Kidney epithelial cell (primary cell): ENCODE data around the gene HTRA3. TPM values are rescaled to one million over a fixed set of nuclear protein-coding genes. Genes with fewer than 3 reads are reported as not detected.

Experiments used
- DNase-seq: peaks from one replicate; pipeline ENCODE4 v3.0.0-alpha.2; 2010; ENCODE audit warnings: low read depth
- H3K27me3 ChIP-seq: 2 replicates; pipeline ENCODE4 v1.6.0; 2011; ENCODE audit warnings: low read length; ENCODE audit not compliant: control insufficient read depth, insufficient read depth
- H3K36me3 ChIP-seq: 2 replicates; pipeline ENCODE4 v1.5.1; 2011; ENCODE audit warnings: low read length; ENCODE audit not compliant: control insufficient read depth, insufficient read depth
- H3K4me3 ChIP-seq: 2 replicates; pipeline ENCODE4 v1.5.1; 2011; ENCODE audit warnings: low read depth, mild to moderate bottlenecking, control low read depth, low read length
- CTCF ChIP-seq: IDR thresholded peaks from 2 replicates; pipeline ENCODE4 v1.5.1; 2011; ENCODE audit warnings: mild to moderate bottlenecking, moderate library complexity, low read length, control low read depth, inconsistent platforms; ENCODE audit not compliant: insufficient read depth, poor library complexity, severe bottlenecking
- total RNA-seq: library from RNA; depleted of rRNA; stranded (reverse); fragments of >200 nt; gene quantifications from 2 replicates; pipeline ENCODE4 v1.2.3, GENCODE V29; 2015

HTRA3 gene
- total RNA-seq, 1 donor from 2014 or later, result 4.7 TPM

DNA sequence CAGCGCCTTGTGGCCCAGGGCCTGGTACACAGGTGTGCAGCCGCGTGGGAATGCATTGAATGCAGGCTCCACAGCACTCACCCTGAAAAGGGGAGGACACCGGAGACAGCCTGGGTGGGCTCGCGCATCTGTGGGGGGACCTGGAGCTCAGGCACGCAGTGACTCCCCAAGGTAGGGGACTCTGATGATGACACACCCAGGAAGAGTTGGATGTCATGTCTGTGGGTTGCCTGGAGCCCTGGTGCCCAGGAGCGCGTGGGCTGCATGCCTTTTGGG is 32.7 kb upstream of the HTRA3 start:
- no peak for DNase-seq
- no peaks in the 10 kb centered on the region for H3K27me3 ChIP-seq
- H3K4me3 ChIP-seq, result no peak overlapping the region
- H3K36me3 ChIP-seq, result peaks cover 2% of the 10 kb centered on the region
- TF ChIP-seq CTCF, result no peak

GRCh38 chr4:8237256-8237989 is 32.1 kb upstream of the HTRA3 start:
- Histone ChIP-seq H3K27me3 (no peaks in the 10 kb centered on the region), H3K36me3 (peaks cover 2% of the 10 kb centered on the region), H3K4me3 (no peak overlapping the region)
- no peak for TF ChIP-seq CTCF
- DNase-seq, result no peak

- TF ChIP-seq CTCF, result no peak
- H3K36me3 ChIP-seq, result peaks cover 2% of the 10 kb centered on the region
- H3K4me3 ChIP-seq, result no peak overlapping the region
- no peaks in the 10 kb centered on the region for H3K27me3 ChIP-seq
- no peak for DNase-seq
Observed at GRCh38 chr4:8238036-8238511, 31.5 kb upstream of the HTRA3 start.

DNA sequence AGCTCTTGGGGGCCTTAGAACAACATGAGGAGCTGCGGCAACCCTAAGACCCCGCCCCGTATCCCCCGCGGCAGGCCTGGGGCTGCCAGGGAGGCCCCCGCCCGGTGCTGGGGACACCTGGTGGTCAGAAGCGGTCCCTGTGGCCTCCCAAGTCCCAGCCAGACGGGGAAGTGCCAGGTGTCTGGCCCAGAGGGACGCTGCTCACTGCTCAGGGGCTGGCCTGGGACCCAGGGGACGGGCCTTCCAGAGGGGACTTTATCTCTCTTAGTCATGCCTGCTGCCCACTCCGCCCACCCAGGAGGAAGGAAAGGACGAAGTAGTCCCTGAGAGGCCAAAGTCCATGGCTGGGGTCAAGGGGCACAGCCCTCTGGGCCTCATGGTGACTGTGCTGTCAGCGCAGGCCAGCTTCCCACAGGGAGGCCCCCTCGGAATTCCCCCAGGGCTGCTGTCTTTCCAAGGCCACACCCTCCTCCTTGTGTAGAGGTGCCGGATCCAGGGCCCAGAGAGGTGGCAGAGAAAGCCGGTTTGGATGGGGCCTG is 31.0 kb upstream of the HTRA3 start:
- H3K4me3 ChIP-seq, result no peak overlapping the region
- TF ChIP-seq CTCF, result peak; percentile 55
- no peak for DNase-seq
- peaks cover 2% of the 10 kb centered on the region for H3K36me3 ChIP-seq
- H3K27me3 ChIP-seq, result no peaks in the 10 kb centered on the region

- TF ChIP-seq CTCF, result no peak
- no peak overlapping the region for H3K4me3 ChIP-seq
- peaks cover 2% of the 10 kb centered on the region for H3K36me3 ChIP-seq
- DNase-seq, result no peak
- H3K27me3 ChIP-seq, result no peaks in the 10 kb centered on the region
Observed at GRCh38 chr4:8239226-8239625, 30.3 kb upstream of the HTRA3 start.

DNA sequence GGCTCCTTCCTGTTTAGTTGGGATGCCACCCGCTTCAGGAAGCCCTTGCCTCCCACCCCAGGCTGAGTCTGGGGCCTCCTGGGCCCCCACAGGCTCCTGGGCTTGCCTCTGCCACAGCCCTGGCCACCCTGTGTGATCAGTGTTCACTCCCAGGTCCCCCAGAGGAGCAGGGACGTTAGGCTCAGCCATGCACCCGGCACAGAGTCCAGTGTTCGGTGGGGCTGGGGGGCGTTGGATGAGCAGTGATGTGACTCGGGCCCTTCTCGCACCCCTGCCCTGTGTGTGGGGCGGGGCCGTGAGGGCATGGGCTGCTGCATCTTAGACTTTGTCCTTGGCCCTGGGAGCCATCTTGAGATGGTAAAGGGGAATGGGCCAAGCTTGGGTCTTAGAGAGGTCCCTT is 29.9 kb upstream of the HTRA3 start:
- Histone ChIP-seq H3K4me3 (no peak overlapping the region), H3K27me3 (no peaks in the 10 kb centered on the region), H3K36me3 (peaks cover 2% of the 10 kb centered on the region)
- TF ChIP-seq CTCF, result no peak
- DNase-seq, result no peak
